ENCODE measurements around the gene ZNF14.
"Not testable (repeated sequence)": the region's sequence is repeated elsewhere in the genome, so short reads cannot be mapped to it uniquely, and the experiment has no call there.

ZNF14 gene

DNA sequence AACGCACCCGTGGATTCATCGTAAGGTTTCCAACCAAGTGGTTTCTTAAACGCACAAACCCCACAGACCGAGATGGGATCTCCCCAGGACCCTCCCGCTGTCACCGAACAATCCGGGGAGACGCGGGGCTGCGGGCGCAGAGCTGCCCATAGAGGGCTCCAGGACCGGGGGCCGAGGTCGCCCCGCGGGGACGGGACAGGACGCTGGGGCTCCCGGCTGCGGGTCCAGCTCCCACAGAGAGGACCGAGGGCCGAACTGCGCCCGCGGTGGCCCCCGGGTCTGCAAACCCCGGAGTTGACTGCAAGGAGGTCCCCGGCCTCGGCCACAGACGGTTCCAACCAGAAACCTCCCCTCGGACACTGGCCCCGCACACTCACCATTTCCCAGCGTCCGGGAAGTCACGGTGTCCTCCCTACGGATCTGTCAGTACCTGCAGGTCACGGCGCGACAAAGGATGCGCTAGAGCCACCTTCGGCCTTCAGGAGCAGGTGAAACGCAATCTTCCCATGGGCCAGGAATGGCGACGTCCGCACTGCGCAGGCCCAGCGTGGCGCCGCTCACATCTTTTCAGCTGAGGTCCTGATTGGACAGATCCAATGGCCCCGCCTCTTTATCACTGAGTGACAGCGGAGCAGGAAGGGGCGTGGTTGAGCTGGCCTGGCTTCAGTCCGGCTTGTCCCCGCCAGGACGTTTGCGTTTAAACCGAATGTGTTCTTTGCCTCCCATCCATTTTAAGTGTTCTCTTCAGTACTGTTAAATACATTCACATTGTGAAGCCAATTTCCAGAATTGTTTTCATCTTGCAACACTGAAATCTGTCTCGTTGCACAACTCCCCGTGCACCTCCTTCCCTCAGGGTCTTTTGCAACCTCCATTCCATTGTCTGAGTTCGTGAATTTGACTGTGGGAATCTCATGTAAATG is at the start of gene ZNF14:
Gene ZNF14 (minus strand): TSS at position 534 of the 923 bp plus-strand sequence. CDS start 154 bp downstream, at position 380.
- peak; percentile 93 to 96 for DNase-seq

DNA sequence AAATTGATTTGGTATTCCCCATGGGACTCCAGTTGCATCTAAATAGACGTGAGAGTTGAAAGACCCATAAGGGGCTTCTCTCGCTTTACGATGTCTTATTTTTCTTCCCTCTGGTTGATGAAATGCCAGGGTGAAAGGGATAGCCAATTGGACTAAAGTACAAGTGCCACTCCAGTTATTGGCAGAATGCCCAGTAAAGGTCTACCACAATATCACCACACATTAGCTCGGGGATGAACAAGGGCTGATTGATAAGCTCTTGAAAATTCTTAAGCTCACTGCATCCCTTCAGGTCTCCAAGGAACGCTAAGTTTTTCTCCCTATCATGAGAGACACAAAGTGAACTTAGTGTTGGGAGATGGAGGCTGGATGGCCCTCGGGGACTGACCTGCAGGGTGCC is 48.9 kb upstream of the ZNF14 start:
- not testable (repeated sequence) for DNase-seq

DNA sequence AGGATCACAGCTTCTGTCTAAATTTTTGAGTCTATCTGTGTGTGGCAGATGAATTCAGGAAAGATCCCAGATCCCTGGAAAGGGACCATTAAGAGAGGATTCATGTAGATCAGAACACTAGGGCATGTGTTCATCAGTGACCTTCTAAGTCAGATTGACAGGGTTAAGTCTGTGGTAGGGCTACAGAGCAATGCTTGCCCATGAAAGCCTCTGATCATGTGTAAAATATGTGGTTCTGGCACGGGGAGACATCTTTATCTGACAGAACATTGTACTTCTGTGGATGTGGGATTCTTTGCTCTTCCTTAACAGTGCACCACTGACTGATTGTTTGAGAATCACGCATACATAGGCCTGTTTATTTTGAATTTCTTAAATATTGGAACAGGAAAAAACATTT is 45.8 kb upstream of the ZNF14 start:
- DNase-seq, result no peak

DNA sequence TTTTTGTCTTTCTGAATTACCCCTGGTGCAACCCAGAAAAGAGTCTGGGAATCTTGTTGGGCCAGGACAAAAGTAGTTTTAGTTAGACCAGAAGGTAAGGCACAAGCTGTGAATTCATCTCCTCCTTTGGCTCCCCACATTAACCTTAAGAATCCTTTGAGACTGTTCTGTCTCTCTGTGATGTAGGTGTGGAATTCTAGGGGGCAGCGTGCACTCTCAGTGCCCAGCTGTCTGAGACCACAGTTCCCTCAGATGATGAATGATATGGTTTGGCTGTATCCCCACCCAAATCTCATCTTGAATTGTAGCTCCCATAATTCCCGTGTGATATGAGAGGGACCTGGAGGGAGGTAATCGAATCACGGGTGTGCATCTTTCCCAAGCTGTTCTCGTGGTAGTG is 44.8 kb upstream of the ZNF14 start:
- no peak for DNase-seq

DNA sequence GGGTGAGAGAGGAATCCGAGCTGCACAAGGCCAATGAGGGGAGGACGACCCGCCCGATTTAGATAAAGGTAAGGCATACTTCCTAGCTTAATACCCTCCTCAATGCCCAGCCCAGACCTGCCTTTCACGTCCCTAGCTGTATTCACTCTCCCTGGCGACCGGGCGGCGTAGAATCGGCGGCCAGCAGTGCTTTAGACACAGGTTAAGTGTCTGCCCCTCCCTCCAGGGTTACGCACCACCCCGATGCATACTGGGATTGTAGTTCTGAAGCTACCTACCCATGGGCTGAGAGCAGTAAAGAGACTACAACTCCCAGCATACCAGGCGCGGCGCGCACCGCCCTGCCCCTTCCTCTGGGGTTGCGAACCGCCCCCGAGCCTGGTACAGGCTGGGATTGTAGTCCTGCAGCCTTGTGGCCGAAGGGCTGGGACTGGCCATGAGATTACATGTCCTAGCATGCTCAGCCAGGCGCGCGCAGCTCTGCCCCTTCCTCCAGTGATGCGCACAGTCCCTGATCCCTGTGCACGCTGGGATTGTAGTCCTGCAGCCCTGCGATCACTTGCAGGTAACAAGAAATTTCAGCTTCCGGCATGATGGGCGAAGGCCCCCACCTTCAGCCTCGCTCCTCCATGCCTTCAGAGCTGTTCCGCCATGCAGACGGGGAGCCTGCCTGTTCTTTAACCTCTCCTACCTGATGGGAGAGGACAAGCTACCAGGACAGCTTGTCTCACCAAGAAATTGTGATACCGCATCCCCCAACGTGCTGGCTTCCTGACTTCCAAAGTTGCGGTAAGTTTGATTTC is 43.5 kb upstream of the ZNF14 start:
- DNase-seq, result peak; percentile 92 to 97

DNA sequence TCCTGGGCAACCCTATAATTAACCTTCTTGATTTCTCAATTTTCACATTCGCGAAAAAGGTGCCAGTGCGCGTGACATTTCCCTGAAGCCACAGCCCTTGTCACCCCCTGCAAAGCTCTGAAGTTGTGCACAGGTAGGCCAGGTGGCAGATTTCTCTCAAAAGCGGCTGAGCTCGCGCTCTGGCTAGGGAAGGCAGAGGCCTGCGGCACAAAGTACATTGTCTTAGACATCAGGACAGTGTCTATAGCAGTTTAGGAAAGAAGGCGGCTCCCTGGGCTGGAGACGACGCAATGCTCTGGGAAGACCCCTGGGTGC is 42.9 kb upstream of the ZNF14 start:
- DNase-seq, result peak in 1 of 2 experiments; percentile 16

DNA sequence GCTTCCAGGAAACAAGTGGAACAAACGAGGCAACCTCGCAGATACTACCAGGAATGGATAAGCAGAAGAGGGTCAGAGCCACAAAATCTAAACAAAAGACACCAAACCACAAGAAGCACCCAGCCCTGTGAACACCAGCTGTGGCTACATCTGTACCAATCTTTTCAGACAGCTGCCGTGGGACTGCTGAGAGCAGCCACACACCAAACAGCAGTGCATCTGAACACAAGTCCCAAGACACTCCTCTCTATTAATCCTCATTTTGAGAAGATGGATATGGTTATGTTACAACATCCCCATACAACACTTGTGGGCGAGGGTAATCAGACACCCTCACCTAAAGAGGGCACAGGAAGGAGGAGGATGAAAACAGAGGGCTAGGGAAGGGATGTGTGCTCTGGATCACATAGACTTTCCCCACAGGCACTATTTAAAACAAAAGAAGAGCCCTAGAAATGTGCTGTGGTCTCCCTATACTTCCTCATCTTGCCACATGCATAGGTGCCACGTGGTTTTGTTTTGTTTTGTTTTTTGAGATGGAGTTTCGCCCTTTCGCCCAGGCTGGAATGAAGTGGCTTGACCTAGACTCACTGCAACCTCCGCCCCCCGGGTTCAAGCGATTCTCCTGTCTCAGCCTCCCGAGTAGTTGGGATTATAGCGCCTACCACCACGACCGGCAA is 41.6 kb upstream of the ZNF14 start:
- DNase-seq, result no peak

DNA sequence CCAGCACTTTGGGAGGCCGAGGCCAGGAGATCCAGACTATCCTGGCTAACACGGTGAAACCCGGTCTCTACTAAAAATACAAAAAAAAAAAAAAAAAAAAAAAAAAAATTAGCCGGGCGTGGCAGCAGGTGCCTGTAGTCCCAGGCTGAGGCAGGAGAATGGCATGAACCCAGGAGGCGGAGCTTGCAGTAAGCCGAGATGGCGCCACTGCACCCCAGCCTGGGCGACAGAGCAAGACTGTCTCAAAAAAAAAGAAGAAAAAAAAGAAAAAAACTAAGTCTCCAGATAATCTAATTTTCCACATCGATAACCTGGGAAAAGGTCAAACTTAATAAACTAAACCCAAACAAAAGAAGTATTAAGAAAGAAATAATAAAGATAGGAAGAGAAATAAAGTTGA is 39.1 kb upstream of the ZNF14 start:
- DNase-seq, result not testable (repeated sequence)

DNA sequence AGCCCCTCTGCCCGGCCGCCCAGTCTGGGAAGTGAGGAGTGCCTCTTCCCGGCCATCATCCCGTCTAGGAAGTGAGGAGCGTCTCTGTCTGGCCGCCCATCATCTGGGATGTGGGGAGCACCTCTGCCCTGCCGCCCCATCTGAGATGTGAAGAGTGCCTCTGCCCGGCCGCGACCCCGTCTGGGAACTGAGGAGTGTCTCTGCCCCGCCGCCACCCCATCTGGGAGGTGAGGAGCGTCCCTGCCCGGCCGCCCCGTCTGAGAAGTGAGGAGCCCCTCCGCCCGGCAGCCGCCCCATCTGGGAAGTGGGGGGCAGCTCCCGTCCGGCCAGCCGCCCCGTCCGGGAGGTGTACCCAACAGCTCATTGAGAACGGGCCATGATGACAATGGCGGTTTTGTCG is 37.1 kb upstream of the ZNF14 start:
- not testable (repeated sequence) for DNase-seq

DNA sequence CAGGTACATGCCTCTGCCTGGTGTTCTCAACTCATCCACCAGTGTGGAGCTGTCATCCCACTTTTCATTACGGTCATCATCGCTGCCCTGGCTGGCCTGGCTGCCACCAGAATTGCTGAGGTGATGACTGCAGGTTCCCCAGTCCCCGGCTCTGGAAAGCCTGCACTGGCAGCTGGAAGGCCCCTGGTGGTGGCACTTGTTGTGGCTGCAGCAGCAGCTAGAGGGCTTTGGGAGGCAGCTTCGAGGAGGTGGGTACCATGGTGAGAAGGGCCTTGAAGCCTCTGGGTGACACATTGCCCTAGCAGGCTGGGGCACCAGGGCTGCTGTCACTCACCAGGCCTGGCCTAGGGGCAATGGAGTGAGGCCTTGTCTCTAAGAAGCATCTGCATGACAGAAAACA is 25.3 kb upstream of the ZNF14 start:
- DNase-seq, result no peak

DNA sequence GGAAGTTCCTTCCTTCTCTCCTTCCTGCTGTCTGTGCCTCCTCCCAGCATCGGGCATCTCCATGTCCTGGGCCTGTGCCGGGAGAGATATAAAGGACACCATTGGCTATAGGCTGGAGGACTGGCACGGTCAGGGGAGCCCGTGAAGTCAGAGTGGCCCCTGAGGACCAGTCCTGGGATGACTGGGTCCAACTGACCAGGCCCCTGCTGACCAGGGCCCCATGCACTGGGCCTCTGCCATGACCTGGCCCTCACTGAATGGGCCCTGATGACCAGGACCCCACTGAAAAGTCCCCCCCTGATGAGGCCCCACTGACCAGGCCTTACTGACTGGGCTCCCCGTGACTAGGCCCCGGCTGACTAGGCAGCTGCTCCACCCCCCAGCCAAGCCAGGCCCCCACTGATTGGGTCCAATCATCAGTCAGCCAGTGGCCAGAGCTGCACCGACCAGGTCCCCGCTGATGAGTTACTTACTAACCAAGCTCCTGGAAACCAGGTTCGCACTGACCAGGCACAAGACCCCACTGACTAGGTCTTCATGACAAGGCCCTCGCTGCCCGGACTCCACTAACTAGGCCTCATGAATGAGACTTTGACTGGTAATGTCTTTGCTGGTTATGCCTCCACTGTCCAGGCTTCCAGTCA is 20.0 kb upstream of the ZNF14 start:
- no peak for DNase-seq

DNA sequence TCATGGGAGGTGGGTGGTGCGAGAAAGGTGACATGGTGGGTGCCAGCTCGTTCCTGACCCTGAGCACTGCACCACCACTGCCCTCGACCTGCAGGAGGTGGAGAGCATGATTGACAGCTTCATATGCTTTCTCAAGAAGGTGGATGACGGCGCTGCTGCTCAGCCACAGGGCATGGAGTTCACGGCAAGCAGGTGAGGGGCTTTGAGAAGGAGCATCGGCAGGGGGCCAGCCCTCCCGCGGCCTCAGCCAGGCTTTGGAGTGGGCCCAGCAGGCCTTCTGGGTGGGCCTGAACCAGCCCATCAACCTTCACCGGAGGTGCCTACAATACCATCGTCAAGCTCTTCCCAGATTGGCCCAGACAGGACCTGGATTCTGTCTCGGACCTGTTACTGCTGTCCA is 18.9 kb upstream of the ZNF14 start:
- DNase-seq, result no peak

DNA sequence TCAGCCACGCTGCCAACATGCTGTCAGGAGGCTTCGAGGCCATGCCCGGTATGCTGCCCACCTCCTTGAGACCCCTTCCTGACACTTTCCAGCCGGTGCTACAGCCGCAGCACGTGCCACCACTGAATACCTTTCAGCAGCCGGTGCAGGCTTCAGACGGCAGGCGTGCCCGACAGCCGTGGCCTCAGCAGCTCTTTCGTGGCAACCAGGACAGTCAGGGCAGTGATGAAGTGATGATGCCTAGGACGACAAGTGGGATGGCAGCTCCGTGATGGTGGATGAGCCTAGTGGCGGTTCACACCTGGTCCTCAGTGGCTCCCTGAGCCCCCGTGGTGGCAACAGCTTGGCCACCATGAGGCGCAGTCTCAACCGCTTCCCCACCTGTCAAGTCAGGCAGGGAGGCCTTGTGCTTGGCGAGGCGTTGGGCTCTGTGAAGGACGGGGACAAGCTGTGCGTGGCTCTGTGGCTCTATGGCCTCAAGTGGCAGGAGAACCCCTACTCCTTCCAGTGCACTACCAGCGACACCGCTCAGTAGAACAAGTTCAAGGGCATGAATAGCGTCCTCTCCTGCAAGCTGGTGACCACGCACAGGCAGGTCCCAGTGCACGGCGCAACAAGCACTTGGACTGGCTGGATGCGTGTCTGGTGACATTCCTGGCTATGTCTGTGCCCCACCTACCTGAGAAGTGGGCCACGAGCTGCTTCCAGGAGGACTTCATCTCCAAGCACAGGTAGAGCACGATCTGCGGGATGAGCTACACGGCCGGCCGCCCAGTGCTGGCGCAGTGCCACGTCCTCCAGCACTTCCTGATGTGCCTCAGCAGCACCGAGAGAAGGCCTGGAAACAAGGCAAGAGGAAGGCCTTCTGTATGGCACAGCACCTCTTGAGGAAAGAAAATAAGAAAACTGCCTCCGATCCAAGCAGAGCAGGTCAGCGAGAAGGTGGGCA is 18.2 kb upstream of the ZNF14 start:
- DNase-seq, result no peak

DNA sequence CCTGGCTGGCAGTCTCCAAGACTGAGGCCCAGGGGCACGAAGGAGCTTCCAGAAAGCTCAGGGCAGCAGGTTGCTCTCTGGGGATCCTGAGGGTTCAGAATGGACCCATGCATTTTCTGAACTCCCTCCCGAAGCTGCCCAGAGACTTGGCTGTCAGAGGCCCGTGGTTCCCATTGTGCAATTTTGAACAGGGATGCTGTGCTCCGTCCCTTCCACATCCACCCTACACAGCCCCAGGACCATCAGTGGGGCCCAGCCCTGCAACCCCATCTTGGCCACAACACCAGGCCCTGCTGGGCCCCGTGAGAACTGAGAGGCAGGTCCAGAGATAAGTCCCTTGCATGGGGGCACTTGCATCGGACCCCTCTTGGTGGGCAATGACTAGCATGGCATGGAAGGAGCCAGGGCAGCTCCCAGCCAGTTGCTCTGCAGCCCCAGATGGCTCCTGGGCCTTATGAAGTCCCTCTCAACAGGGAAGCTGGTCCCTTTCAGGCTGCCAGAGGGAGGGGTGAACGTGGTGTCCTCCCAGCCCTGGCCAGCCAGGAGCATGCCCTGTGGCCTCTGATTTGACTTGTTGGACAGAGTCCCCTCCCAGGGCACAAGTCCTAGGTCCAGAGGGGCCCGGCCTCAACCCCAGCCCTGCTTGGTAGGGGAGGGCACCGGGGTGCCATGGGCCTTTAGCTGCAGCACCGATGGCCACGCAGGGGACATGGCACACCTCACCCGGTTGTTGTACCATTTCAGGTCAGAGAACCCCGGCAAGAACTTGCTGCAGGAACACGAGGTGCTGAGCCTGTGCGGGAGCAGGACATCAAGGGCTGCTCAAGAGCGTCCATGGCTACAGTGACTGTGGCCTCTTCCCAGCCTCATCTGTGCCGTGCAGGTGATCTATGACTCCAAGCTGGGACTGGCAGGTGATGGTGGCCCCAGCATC is 17.3 kb upstream of the ZNF14 start:
- DNase-seq, result no peak

DNA sequence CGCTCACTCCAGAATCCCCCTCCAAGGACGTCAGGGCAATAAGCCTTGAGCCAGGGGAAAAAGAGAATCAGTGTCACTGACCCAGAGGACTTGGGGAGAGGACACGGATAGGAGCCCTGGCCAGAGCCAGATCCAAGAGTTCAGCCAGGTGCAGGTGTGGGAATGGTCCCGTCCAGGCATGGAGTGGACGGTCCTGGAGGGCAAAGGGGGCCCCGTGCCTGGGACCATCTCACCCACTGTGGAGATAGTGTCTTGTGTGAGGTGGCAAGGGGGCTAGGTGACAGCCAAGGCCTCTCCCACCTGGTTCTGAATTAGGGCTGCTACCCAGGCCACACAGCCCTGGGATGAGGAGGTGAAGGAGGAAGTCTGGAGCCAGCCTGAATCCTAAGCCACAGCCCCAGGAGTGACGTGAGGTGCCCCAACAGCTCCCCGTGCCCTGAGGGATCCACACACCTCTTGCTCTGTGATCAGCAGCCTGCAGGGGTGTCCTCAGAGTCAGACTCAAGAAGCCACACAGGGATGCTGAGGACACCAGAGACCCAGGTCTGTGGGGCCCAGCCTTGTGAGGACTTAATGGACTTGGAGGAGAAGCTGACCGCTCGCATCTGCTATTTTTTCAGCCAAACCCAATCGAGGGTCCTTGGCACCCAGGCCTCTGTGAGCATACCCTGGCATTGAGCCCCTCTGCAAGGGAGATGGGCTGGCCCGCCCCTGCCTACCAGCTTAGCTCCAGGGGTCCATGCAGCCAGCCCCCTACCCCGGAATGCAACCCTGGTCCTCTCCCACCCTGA is 16.4 kb upstream of the ZNF14 start:
- no peak for DNase-seq

DNA sequence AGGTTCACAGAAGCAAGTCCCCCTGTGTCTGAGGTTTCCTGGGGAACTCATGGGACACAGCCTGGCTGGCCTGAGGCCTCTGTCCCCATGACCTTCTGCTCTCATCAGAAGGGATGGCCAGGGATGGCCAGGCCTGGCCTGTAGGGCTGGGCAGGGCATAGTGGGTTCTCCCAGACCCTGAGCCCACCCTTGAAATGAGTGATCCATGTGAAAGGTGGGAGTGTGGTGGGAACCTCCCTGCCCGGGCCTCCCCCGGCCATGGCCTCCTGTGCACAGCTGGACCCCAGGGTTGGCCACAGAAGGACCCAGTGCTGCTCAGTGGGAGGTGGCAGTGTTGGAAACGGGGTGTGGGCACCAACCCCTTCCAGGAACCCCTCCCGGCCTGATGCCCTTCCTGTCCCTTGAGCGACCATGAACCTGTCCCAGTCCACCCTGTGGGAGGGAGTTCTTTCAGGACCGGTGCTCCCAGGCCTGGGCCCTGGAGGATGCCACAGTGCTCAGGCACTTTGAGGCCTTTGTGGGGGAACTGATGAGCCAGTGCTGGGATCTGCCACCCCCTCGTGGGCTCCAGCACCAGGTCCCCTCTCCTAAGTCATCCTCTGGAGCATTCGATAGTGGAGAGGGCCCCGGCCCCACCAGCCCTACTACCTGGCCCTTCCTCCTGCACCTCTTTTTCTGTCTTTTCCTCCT is 15.5 kb upstream of the ZNF14 start:
- DNase-seq, result no peak

DNA sequence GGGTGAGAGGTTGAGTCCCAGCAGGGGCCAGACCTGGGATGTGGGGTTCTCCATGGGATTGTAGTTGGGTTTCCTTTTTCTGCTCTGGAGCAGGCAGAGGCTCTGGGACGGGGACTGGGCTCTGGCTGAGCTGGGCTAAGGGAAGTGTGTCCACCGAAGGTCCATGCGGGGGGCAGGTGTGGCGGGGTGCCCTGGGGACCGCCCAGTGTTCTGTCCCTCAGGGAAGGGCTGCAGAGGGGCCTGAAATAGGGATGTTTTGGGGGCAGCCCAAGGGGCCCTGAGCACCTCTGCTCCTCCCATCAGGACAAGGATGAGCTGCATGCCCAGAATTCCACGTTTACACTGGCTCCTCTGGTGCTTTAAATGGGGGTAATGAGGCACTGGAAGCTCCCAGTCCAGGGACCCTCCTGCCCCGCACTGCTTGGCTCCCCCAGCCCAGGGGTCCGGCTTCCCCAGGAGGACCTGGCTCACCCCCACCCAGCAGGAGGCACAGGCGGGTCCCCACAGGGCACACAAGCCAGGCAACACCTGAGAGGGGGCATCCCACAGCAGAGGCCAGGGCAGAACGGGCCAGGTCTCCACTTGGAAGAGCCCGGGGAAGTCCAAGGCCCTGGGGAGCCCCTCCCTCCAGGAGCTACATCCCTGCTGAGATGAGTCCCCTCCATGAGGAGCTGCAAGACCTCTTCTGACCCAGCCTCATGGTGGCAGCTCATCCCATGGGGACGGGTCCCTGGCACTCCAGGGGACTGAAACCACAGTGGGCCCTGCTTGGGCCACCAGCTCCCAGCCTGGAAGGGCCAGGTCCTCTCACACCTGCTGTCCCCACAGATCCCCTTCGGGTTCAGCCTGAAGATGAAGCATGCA is 14.7 kb upstream of the ZNF14 start:
- DNase-seq, result no peak
